Measurements from ENCODE around the gene NOP10.
"Not testable (repeated sequence)": the region's sequence is repeated elsewhere in the genome, so short reads cannot be mapped to it uniquely, and the experiment has no call there.

The NOP10 gene

DNA sequence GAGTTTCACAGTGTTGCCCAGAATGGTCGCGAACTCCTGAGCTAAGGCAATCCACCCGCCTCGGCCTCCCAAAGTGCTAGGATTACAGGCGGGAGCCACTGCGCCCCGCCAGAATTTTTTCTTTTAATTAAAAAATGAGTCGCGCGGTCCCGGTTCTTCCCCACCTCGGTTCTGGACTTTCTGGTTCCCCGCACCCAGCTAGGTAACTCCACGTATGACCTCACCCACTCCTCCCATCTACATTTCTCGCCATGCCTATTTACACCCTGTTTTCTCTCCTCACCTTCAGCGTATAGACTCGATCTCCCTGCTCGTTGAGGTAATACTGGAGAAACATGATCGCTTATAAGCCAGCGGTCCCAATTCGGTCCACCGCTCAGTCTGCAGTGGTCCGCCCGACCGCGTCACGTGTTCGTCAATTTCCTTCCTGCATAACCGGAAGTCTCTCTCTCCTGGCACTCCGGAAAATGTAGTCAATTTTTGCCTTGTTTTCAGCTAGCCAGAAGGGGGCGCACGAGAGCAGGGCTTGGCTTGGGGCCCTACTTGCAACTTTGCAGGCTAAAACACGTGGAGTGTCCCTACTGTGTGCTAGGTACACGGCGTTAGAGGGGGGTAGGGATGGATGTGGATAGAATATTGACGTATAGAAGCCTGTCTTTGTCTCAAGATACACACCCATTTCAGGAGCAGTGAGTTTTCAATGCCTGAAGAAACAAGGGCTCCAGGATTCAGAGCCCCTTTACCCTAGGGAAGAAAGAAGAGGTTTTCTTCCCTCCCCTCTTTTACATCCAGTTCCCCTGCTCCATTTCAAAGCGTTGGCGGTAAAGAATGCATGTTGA, at the start of gene NOP10, which contains the start of gene NUTM1:
Gene NOP10 (minus strand): TSS at position 400 of the 839 bp plus-strand sequence. CDS start 63 bp downstream, at position 337.
Gene NUTM1 (plus strand): TSS at position 579 of the 839 bp plus-strand sequence. CDS start 382 bp downstream, outside the sequence.
- peak within 1 kb of the TSS; percentile 86 for H3K9ac ChIP-seq
- H3K4me3 ChIP-seq (IDR thresholded peaks at IDR 0.05; ENCODE audit: insufficient read depth, low read depth, low read length) = no peak within 1 kb of the TSS
- H3K36me3 ChIP-seq (ENCODE audit: insufficient read depth) = no peaks in the 10 kb centered on the region
- H3K27me3 ChIP-seq (ENCODE audit: insufficient read depth, low read depth) = no peaks in the 10 kb centered on the region
- H3K79me2 ChIP-seq (ENCODE audit: insufficient read depth, low read depth) = peaks cover 16% of the 10 kb centered on the region
- H3K4me1 ChIP-seq (ENCODE audit: low read depth, poor library complexity, severe bottlenecking) = peaks cover 6% of the 10 kb centered on the region
- H3K4me2 ChIP-seq = peak within 1 kb of the TSS; percentile 45
- no peaks in the 10 kb centered on the region for H4K20me1 ChIP-seq (ENCODE audit: insufficient read depth)
- TF ChIP-seq, protein P1, sequence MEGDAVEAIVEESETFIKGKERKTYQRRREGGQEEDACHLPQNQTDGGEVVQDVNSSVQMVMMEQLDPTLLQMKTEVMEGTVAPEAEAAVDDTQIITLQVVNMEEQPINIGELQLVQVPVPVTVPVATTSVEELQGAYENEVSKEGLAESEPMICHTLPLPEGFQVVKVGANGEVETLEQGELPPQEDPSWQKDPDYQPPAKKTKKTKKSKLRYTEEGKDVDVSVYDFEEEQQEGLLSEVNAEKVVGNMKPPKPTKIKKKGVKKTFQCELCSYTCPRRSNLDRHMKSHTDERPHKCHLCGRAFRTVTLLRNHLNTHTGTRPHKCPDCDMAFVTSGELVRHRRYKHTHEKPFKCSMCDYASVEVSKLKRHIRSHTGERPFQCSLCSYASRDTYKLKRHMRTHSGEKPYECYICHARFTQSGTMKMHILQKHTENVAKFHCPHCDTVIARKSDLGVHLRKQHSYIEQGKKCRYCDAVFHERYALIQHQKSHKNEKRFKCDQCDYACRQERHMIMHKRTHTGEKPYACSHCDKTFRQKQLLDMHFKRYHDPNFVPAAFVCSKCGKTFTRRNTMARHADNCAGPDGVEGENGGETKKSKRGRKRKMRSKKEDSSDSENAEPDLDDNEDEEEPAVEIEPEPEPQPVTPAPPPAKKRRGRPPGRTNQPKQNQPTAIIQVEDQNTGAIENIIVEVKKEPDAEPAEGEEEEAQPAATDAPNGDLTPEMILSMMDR (conservative IDR thresholded peaks at IDR 0.05; ENCODE audit: low read depth, low read length) = peak; percentile 94
- H2AFZ ChIP-seq (ENCODE audit: low read depth) = peak within 1 kb of the TSS; percentile 90
- H3K27ac ChIP-seq = peak within 1 kb of the TSS; percentile 80

DNA sequence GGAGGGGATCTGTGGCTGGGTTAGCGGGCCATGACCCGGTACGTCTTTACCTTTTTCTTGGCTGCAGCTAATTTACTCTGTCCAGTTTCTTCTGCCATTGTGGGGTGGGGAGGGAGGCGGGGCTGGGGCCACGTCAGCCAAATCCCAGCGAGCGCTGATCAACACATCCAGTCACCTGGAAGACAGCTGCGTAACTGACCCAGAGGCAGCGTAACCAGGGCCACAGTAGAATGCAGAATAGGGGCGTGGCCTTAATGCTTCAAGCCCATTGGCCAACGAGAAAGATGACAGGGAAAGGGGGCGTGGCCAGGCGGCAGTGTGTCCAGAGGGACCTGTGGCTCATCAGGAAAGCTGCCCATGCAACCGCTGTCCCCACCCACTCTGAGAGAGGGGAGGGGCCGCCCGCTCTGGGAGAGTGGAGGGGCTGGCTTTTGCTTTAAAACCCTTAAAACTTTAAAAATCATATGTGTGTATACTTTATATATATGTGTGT, 46.7 kb upstream of the NOP10 start:
- not testable (repeated sequence) for H4K20me1 ChIP-seq (ENCODE audit: insufficient read depth); H3K36me3 ChIP-seq (ENCODE audit: insufficient read depth); H3K79me2 ChIP-seq (ENCODE audit: insufficient read depth, low read depth); H3K27ac ChIP-seq; H3K4me1 ChIP-seq (ENCODE audit: low read depth, poor library complexity, severe bottlenecking); H3K4me3 ChIP-seq (IDR thresholded peaks at IDR 0.05; ENCODE audit: insufficient read depth, low read depth, low read length); H2AFZ ChIP-seq (ENCODE audit: low read depth); H3K9ac ChIP-seq; H3K27me3 ChIP-seq (ENCODE audit: insufficient read depth, low read depth); H3K4me2 ChIP-seq

DNA sequence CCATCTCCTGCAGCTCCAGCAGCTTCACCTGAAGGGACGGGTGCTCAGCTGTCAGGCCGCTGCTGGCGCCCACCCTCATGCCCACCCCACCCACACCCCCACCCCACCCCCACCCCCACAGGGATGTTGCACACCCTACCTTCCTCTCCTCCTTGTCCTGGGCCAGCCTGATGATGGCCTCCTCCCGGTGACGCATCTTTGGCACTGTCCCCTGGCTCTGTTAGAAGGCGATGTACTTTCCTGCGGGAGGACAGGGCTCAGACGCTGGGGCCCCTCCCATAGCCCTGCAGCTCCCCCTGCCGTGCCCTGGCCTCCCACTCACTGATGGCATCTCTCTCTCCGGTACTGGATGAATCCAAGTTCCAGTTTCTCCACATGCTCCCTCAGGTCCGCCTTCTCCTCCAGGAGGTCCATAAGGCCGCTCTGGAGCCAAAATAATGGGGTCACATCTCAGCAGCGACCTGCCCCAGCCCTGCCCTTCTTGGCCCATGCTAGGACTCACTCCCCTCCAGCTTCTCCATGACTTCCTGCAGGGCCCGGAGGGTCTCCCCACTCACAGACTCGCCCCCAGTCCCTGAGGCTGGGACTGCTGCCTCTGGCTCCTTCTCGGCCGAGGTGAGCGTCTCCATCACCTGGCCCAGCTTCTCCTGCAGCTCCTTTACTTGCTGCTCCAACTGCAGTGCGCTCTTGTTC, 39.0 kb upstream of the NOP10 start:
- not testable (repeated sequence) for H3K4me2 ChIP-seq; H2AFZ ChIP-seq (ENCODE audit: low read depth); H3K9ac ChIP-seq; H3K4me1 ChIP-seq (ENCODE audit: low read depth, poor library complexity, severe bottlenecking); H3K36me3 ChIP-seq (ENCODE audit: insufficient read depth); H3K79me2 ChIP-seq (ENCODE audit: insufficient read depth, low read depth); H3K27me3 ChIP-seq (ENCODE audit: insufficient read depth, low read depth); H3K27ac ChIP-seq; H3K4me3 ChIP-seq (IDR thresholded peaks at IDR 0.05; ENCODE audit: insufficient read depth, low read depth, low read length); H4K20me1 ChIP-seq (ENCODE audit: insufficient read depth)

DNA sequence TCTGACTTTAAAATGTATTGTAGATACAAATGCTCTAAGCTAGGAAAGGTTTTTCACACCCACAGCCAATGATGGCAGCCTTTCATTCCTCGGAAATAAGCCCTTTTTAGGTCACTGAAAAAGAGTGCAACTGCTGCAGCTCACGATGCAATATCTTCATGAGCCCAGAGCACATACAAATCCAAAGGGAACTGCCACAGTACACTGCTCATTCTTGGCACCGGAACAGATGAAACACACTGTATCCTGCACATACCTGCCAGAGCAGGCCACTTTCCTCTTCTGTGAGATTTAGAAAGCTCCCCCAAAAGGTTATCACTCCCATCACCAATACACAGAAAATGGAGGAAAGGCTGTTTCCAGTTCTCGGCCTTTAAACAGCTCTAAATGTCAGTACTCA, 37.6 kb upstream of the NOP10 start:
- not testable (repeated sequence) for H3K4me1 ChIP-seq (ENCODE audit: low read depth, poor library complexity, severe bottlenecking); H2AFZ ChIP-seq (ENCODE audit: low read depth); H3K27me3 ChIP-seq (ENCODE audit: insufficient read depth, low read depth); H3K4me2 ChIP-seq; H3K4me3 ChIP-seq (IDR thresholded peaks at IDR 0.05; ENCODE audit: insufficient read depth, low read depth, low read length); H3K27ac ChIP-seq; H3K9ac ChIP-seq; H4K20me1 ChIP-seq (ENCODE audit: insufficient read depth); H3K79me2 ChIP-seq (ENCODE audit: insufficient read depth, low read depth); H3K36me3 ChIP-seq (ENCODE audit: insufficient read depth)

DNA sequence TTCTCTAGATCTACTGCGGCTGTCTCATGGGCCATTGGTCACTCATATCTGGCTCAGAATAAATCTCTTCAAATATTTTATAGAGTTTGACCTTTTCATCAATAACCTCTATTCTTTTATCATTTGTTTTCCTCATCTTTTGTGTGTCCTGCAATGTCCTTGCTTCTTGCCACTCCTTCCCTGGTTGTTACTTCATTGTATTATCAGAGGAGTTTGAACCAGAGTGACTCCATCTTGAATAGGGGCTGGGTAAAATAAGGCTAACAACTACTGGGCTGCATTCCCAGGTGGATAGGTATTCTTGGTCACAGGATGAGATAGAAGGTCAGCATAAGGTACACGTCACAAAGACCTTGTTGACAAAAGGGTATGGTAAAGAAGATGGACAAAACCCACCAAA, 33.9 kb upstream of the NOP10 start:
- Histone ChIP-seq H3K4me2 (no peak overlapping the region), H3K79me2 (ENCODE audit: insufficient read depth, low read depth) (no peaks in the 10 kb centered on the region), H3K9ac (no peak overlapping the region), H3K27ac (no peak overlapping the region), H4K20me1 (ENCODE audit: insufficient read depth) (no peaks in the 10 kb centered on the region), H2AFZ (ENCODE audit: low read depth) (no peak overlapping the region), H3K27me3 (ENCODE audit: insufficient read depth, low read depth) (no peaks in the 10 kb centered on the region), H3K4me3 (IDR thresholded peaks at IDR 0.05; ENCODE audit: insufficient read depth, low read depth, low read length) (no peak overlapping the region), H3K4me1 (ENCODE audit: low read depth, poor library complexity, severe bottlenecking) (no peaks in the 10 kb centered on the region), H3K36me3 (ENCODE audit: insufficient read depth) (no peaks in the 10 kb centered on the region)
- TF ChIP-seq, protein P1 (conservative IDR thresholded peaks at IDR 0.05; ENCODE audit: low read depth, low read length) = no peak

DNA sequence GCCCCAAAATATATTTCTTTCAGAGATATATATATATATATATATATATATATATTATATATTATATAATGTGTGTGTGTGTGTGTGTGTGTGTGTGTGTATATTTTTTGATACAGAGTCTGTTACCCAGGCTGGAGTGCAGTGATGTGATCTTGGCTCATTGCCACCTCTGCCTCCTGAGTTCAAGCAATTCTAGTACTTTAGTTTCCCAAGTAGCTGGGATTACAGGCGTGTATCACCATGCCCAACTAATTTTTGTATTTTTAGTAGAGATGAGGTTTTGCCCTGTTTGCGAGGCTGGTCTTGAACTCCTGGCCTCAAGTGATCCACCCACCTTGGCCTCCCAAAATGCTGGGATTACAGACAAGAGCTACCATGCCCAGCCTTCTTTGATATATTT, 32.6 kb upstream of the NOP10 start:
- H3K36me3 ChIP-seq (ENCODE audit: insufficient read depth) = not testable (repeated sequence)

More for the DNA sequence above, 32.6 kb upstream of the NOP10 start:
- H3K9ac ChIP-seq; H3K27me3 ChIP-seq (ENCODE audit: insufficient read depth, low read depth); H2AFZ ChIP-seq (ENCODE audit: low read depth); H3K4me3 ChIP-seq (IDR thresholded peaks at IDR 0.05; ENCODE audit: insufficient read depth, low read depth, low read length); H3K4me1 ChIP-seq (ENCODE audit: low read depth, poor library complexity, severe bottlenecking); H4K20me1 ChIP-seq (ENCODE audit: insufficient read depth); H3K27ac ChIP-seq; H3K79me2 ChIP-seq (ENCODE audit: insufficient read depth, low read depth); H3K4me2 ChIP-seq: not testable (repeated sequence)
